HG02884 (cell line): ENCODE measurements around the gene VPS13D.
"Not testable (repeated sequence)": the region's sequence is repeated elsewhere in the genome, so short reads cannot be mapped to it uniquely, and the experiment has no call there.

ENCODE experiments used
- ATAC-seq: cut with Tn5 transposase; IDR thresholded peaks from one replicate; pipeline ENCODE4 v1.9.1; 2021; ENCODE audit warnings: mild to moderate bottlenecking, moderate library complexity; ENCODE audit not compliant: unreplicated experiment

VPS13D gene

GRCh38 chr1:12356004-12356890 lies 126.4 kb downstream of the VPS13D start:
- ATAC-seq = no peak

- no peak for ATAC-seq
Observed at GRCh38 chr1:12358499-12358898, 128.7 kb downstream of the VPS13D start.

GRCh38 chr1:12359359-12360133 lies 129.7 kb downstream of the VPS13D start:
- ATAC-seq = no peak

- ATAC-seq = no peak
Observed at GRCh38 chr1:12368646-12369045, 138.8 kb downstream of the VPS13D start.

GRCh38 chr1:12369258-12369657 lies 139.4 kb downstream of the VPS13D start:
- no peak for ATAC-seq

GRCh38 chr1:12370333-12370975 lies 140.6 kb downstream of the VPS13D start:
- no peak for ATAC-seq

GRCh38 chr1:12371053-12371452 lies 141.2 kb downstream of the VPS13D start:
- no peak for ATAC-seq

GRCh38 chr1:12372180-12372579 lies 142.3 kb downstream of the VPS13D start:
- no peak for ATAC-seq

- ATAC-seq = no peak
Observed at GRCh38 chr1:12372761-12373160, 142.9 kb downstream of the VPS13D start.

GRCh38 chr1:12375133-12375829 lies 145.5 kb downstream of the VPS13D start:
- no peak for ATAC-seq

GRCh38 chr1:12376236-12377045 lies 146.6 kb downstream of the VPS13D start:
- no peak for ATAC-seq

- no peak for ATAC-seq
Observed at GRCh38 chr1:12380326-12381249, 150.8 kb downstream of the VPS13D start.

- no peak for ATAC-seq
Observed at GRCh38 chr1:12383001-12383400, 153.2 kb downstream of the VPS13D start.

- no peak for ATAC-seq
Observed at GRCh38 chr1:12383786-12384185, 154.0 kb downstream of the VPS13D start.

GRCh38 chr1:12384836-12385456 lies 155.1 kb downstream of the VPS13D start:
- ATAC-seq = no peak

GRCh38 chr1:12386130-12386529 lies 156.3 kb downstream of the VPS13D start:
- ATAC-seq = no peak

GRCh38 chr1:12387641-12388040 lies 157.8 kb downstream of the VPS13D start:
- ATAC-seq = no peak

- not testable (repeated sequence) for ATAC-seq
Observed at GRCh38 chr1:12390296-12390695, 160.5 kb downstream of the VPS13D start.
